ENCODE data around the gene ZBTB21.

- TF ChIP-seq POLR2AphosphoS5 (IDR thresholded peaks at IDR 0.05; ENCODE audit: low read depth, low read length) = no peak
- TF ChIP-seq FOXP2 (optimal IDR thresholded peaks at IDR 0.05; ENCODE audit: borderline replicate concordance, extremely low read depth, extremely low read length, insufficient read depth) = no peak
- no peak for TF ChIP-seq SIN3A (IDR thresholded peaks at IDR 0.05; ENCODE audit: borderline replicate concordance, insufficient read depth, low read length)
Observed at GRCh38 chr21:42022906-42023305, 12.7 kb upstream of the ZBTB21 start.

All from PFSK-1 (cell line).